Measurements from ENCODE around the gene QSOX2.

GRCh38 chr9:136281421-136282271, 36.0 kb upstream of the QSOX2 start:
- TF ChIP-seq POLR2AphosphoS5 (IDR thresholded peaks at IDR 0.05; ENCODE audit: low read depth, low read length) (no peak), ZNF274 (IDR thresholded peaks at IDR 0.05; ENCODE audit: low read depth, low read length) (no peak), EZH2 (IDR thresholded peaks at IDR 0.05) (no peak), CTCF (IDR thresholded peaks at IDR 0.05 in 2 of 3, conservative IDR thresholded peaks at IDR 0.05 in 1 of 3; ENCODE audit: borderline replicate concordance in 1 of 3, insufficient read depth in 1 of 3, low read depth in 2 of 3, low read length in 2 of 3) (no peak), POLR2A (IDR thresholded peaks at IDR 0.05; ENCODE audit: borderline replicate concordance, extremely low read depth, insufficient read depth, insufficient read length) (no peak)
